Esophagus muscularis mucosa (tissue), 4 donors: Measurements from ENCODE around the gene AGAP1.

ENCODE experiments used
- CTCF ChIP-seq, 3 experiments: fragments of 200-600 bp in 2 of 3; fragments of 450-650 bp in 1 of 3; sonication (generic) in 2 of 3; IDR thresholded peaks; one replicate each; pipeline ENCODE4 v1.5.1; 2017 to 2019; ENCODE audit warnings: antibody characterized with exemption in 3 of 3, mild to moderate bottlenecking in 2 of 3, moderate library complexity in 1 of 3
- EP300 ChIP-seq: sonication (generic); formaldehyde crosslinking; IDR thresholded peaks from one replicate; pipeline ENCODE4 v1.6.1; 2017; ENCODE audit warnings: antibody characterized with exemption
- POLR2A ChIP-seq: fragments of 450-650 bp; IDR thresholded peaks from one replicate; pipeline ENCODE4 v1.6.1; 2017; ENCODE audit warnings: antibody characterized with exemption, moderate library complexity, mild to moderate bottlenecking, low read depth
- POLR2AphosphoS5 ChIP-seq, 2 donors: sonication (generic); formaldehyde crosslinking; IDR thresholded peaks; one replicate each; pipeline ENCODE4 v1.6.1; 2017; ENCODE audit warnings: antibody characterized with exemption in 2 of 2

- TF ChIP-seq POLR2A, result no peak
- TF ChIP-seq EP300, result no peak
- TF ChIP-seq CTCF (IDR thresholded peaks at IDR 0.05), result no peak
- TF ChIP-seq POLR2AphosphoS5 (IDR thresholded peaks at IDR 0.05), result no peak
Observed at GRCh38 chr2:236103981-236104380, 610.1 kb downstream of the AGAP1 start.
